ENCODE measurements around the gene LXN. TPM values are rescaled to one million over a fixed set of nuclear protein-coding genes. Genes with fewer than 3 reads are reported as not detected.

The LXN gene
- total RNA-seq, 1 donor from 2014 or later, result 18.1 TPM

GRCh38 chr3:158658889-158659288 lies 13.6 kb downstream of the LXN start:
- Histone ChIP-seq H3K79me2 (ENCODE audit: insufficient read depth, low read length) (no peaks in the 10 kb centered on the region), H3K27ac (ENCODE audit: low read depth, low read length) (no peak overlapping the region), H3K36me3 (ENCODE audit: insufficient read depth, low read length) (peaks cover 26% of the 10 kb centered on the region), H3K9me3 (ENCODE audit: insufficient read depth, low read depth, low read length) (no peaks in the 10 kb centered on the region), H3K4me1 (ENCODE audit: insufficient read depth, low read length) (peaks cover 3% of the 10 kb centered on the region), H3K4me3 (ENCODE audit: insufficient read depth, low read depth, low read length) (no peak overlapping the region), H3K9ac (ENCODE audit: low read length) (no peak overlapping the region), H2AFZ (ENCODE audit: low read depth, low read length) (no peak overlapping the region), H4K20me1 (ENCODE audit: insufficient read depth, low read length) (no peaks in the 10 kb centered on the region), H3K27me3 (ENCODE audit: insufficient read depth, low read length) (no peaks in the 10 kb centered on the region), H3K4me2 (ENCODE audit: low read length) (no peak overlapping the region)
- FAIRE-seq (no peak), DNase-seq (ENCODE audit: low read depth) (no peak)
- H3K4me1 Mint-ChIP-seq (ENCODE audit: low read depth, unreplicated experiment), result peaks cover 3% of the 10 kb centered on the region
- no peak overlapping the region for H3K4me3 Mint-ChIP-seq (ENCODE audit: unreplicated experiment)
- no peaks in the 10 kb centered on the region for H3K9me3 Mint-ChIP-seq (ENCODE audit: unreplicated experiment)
- TF ChIP-seq EZH2 (IDR thresholded peaks at IDR 0.05; ENCODE audit: insufficient read depth, low read length) (no peak), CTCF (IDR thresholded peaks at IDR 0.05; ENCODE audit: insufficient read depth, low read depth, low read length) (no peak)
- H3K36me3 Mint-ChIP-seq (ENCODE audit: low read depth, unreplicated experiment), result peaks cover 3% of the 10 kb centered on the region
- no peak overlapping the region for H3K27ac Mint-ChIP-seq (ENCODE audit: unreplicated experiment)
- H3K27me3 Mint-ChIP-seq (ENCODE audit: low read depth, unreplicated experiment), result no peaks in the 10 kb centered on the region

- Histone ChIP-seq H3K4me1 (ENCODE audit: insufficient read depth, low read length) (no peaks in the 10 kb centered on the region), H3K4me3 (ENCODE audit: insufficient read depth, low read depth, low read length) (no peak overlapping the region), H3K27ac (ENCODE audit: low read depth, low read length) (no peak overlapping the region), H3K9me3 (ENCODE audit: insufficient read depth, low read depth, low read length) (no peaks in the 10 kb centered on the region), H3K27me3 (ENCODE audit: insufficient read depth, low read length) (no peaks in the 10 kb centered on the region), H3K79me2 (ENCODE audit: insufficient read depth, low read length) (peaks cover 18% of the 10 kb centered on the region), H2AFZ (ENCODE audit: low read depth, low read length) (no peak overlapping the region), H3K4me2 (ENCODE audit: low read length) (no peak overlapping the region), H3K9ac (ENCODE audit: low read length) (no peak overlapping the region), H3K36me3 (ENCODE audit: insufficient read depth, low read length) (peaks cover 38% of the 10 kb centered on the region), H4K20me1 (ENCODE audit: insufficient read depth, low read length) (no peaks in the 10 kb centered on the region)
- Mint-ChIP-seq H3K36me3 (ENCODE audit: low read depth, unreplicated experiment) (no peaks in the 10 kb centered on the region), H3K27me3 (ENCODE audit: low read depth, unreplicated experiment) (no peaks in the 10 kb centered on the region), H3K9me3 (ENCODE audit: unreplicated experiment) (no peaks in the 10 kb centered on the region), H3K27ac (ENCODE audit: unreplicated experiment) (no peak overlapping the region), H3K4me1 (ENCODE audit: low read depth, unreplicated experiment) (no peaks in the 10 kb centered on the region), H3K4me3 (ENCODE audit: unreplicated experiment) (no peak overlapping the region)
- FAIRE-seq (no peak), DNase-seq (ENCODE audit: low read depth) (no peak)
- no peak for TF ChIP-seq EZH2 (IDR thresholded peaks at IDR 0.05; ENCODE audit: insufficient read depth, low read length)
- no peak for TF ChIP-seq CTCF (IDR thresholded peaks at IDR 0.05; ENCODE audit: insufficient read depth, low read depth, low read length)
Observed at GRCh38 chr3:158652463-158652862, 20.0 kb downstream of the LXN start.

- no peak overlapping the region for H3K27ac ChIP-seq (ENCODE audit: low read depth, low read length)
- DNase-seq (ENCODE audit: low read depth), result no peak
- no peaks in the 10 kb centered on the region for H3K9me3 Mint-ChIP-seq (ENCODE audit: unreplicated experiment)
- TF ChIP-seq EZH2 (IDR thresholded peaks at IDR 0.05; ENCODE audit: insufficient read depth, low read length) (no peak), CTCF (IDR thresholded peaks at IDR 0.05; ENCODE audit: insufficient read depth, low read depth, low read length) (no peak)
- H3K27me3 ChIP-seq (ENCODE audit: insufficient read depth, low read length), result no peaks in the 10 kb centered on the region
- no peak overlapping the region for H2AFZ ChIP-seq (ENCODE audit: low read depth, low read length)
- H3K4me2 ChIP-seq (ENCODE audit: low read length), result no peak overlapping the region
- no peaks in the 10 kb centered on the region for H4K20me1 ChIP-seq (ENCODE audit: insufficient read depth, low read length)
- no peaks in the 10 kb centered on the region for H3K27me3 Mint-ChIP-seq (ENCODE audit: low read depth, unreplicated experiment)
- no peak overlapping the region for H3K9ac ChIP-seq (ENCODE audit: low read length)
- peaks cover 42% of the 10 kb centered on the region for H3K36me3 ChIP-seq (ENCODE audit: insufficient read depth, low read length)
- no peaks in the 10 kb centered on the region for H3K4me1 ChIP-seq (ENCODE audit: insufficient read depth, low read length)
- H3K27ac Mint-ChIP-seq (ENCODE audit: unreplicated experiment), result no peak overlapping the region
- H3K36me3 Mint-ChIP-seq (ENCODE audit: low read depth, unreplicated experiment), result no peaks in the 10 kb centered on the region
- H3K9me3 ChIP-seq (ENCODE audit: insufficient read depth, low read depth, low read length), result no peaks in the 10 kb centered on the region
- H3K79me2 ChIP-seq (ENCODE audit: insufficient read depth, low read length), result peaks cover 29% of the 10 kb centered on the region
- H3K4me3 Mint-ChIP-seq (ENCODE audit: unreplicated experiment), result no peak overlapping the region
- no peak for FAIRE-seq
- peaks cover under 1% of the 10 kb centered on the region for H3K4me1 Mint-ChIP-seq (ENCODE audit: low read depth, unreplicated experiment)
- H3K4me3 ChIP-seq (ENCODE audit: insufficient read depth, low read depth, low read length), result no peak overlapping the region
Observed at GRCh38 chr3:158651192-158651591, 21.3 kb downstream of the LXN start.
